Endodermal cell (in vitro differentiated cells): ENCODE measurements around the gene FNBP1. TPM values are rescaled to one million over a fixed set of nuclear protein-coding genes. Genes with fewer than 3 reads are reported as not detected.

Experiments
- DNase-seq: peaks from one replicate; pipeline ENCODE4 v3.0.0-alpha.2; 2017
- H3K27ac ChIP-seq: 2 replicates; pipeline ENCODE4 v1.5.1; 2013; ENCODE audit warnings: mild to moderate bottlenecking, low read depth, low read length, moderate library complexity
- H3K27me3 ChIP-seq: 2 replicates; pipeline ENCODE4 v1.6.1; 2013; ENCODE audit warnings: mild to moderate bottlenecking, low read length, moderate library complexity; ENCODE audit not compliant: insufficient read depth, control insufficient read depth, poor library complexity, severe bottlenecking
- H3K36me3 ChIP-seq: 2 replicates; pipeline ENCODE4 v1.7.0; 2013; ENCODE audit warnings: mild to moderate bottlenecking, low read length, moderate library complexity; ENCODE audit not compliant: control insufficient read depth, insufficient read depth
- H3K4me1 ChIP-seq: one replicate; pipeline ENCODE4 v1.7.0; 2013; ENCODE audit warnings: low read length; ENCODE audit not compliant: control insufficient read depth, insufficient read depth
- H3K4me3 ChIP-seq: 2 replicates; pipeline ENCODE4 v1.5.1; 2013; ENCODE audit warnings: mild to moderate bottlenecking, low read length, moderate library complexity
- H3K9ac ChIP-seq: 2 replicates; pipeline ENCODE4 v1.6.1; 2013; ENCODE audit warnings: mild to moderate bottlenecking, low read length, moderate library complexity; ENCODE audit not compliant: poor library complexity, severe bottlenecking; ENCODE audit errors: extremely low read depth
- H3K9me3 ChIP-seq: 2 replicates; pipeline ENCODE4 v1.6.1; 2013; ENCODE audit warnings: mild to moderate bottlenecking, low read length, moderate library complexity; ENCODE audit not compliant: control insufficient read depth
- H3K27ac Mint-ChIP-seq: 2 replicates; pipeline ENCODE4 v1.8.0; 2020; ENCODE audit warnings: mixed read lengths
- H3K27me3 Mint-ChIP-seq: 2 replicates; pipeline ENCODE4 v1.8.0; 2021; ENCODE audit warnings: mild to moderate bottlenecking, mixed read lengths; ENCODE audit not compliant: insufficient read depth
- H3K36me3 Mint-ChIP-seq: 2 replicates; pipeline ENCODE4 v1.8.0; 2020; ENCODE audit warnings: low read depth, mixed read lengths
- H3K4me1 Mint-ChIP-seq: 2 replicates; pipeline ENCODE4 v1.8.0; 2020; ENCODE audit warnings: mixed read lengths
- H3K4me3 Mint-ChIP-seq: 2 replicates; pipeline ENCODE4 v1.8.0; 2020; ENCODE audit warnings: mild to moderate bottlenecking, moderate library complexity, mixed read lengths
- H3K9me3 Mint-ChIP-seq: 2 replicates; pipeline ENCODE4 v1.8.0; 2020; ENCODE audit warnings: mild to moderate bottlenecking, mixed read lengths
- CTCF ChIP-seq: fragments of 200-600 bp; sonication (generic); conservative IDR thresholded peaks from 2 replicates; pipeline ENCODE4 v1.5.0; 2021; ENCODE audit warnings: antibody characterized with exemption, mild to moderate bottlenecking
- WGBS, 2 experiments: methylation state at CpG; one replicate each; pipeline versions ENCODE4 v1.1.5 to v1.1.7; 2013; ENCODE audit warnings: missing lambda C conversion rate in 2 of 2, mixed read lengths in 1 of 2; ENCODE audit not compliant: insufficient coverage in 1 of 2, insufficient read length in 1 of 2; 5-methylcytosine and 5-hydroxymethylcytosine counted together
- total RNA-seq, 2 donors: library from RNA; stranded (reverse); fragmentation: NEBNext Ultra II Directional in 1 of 2; extraction: Animal tissue kit (Norgen Biotek cat#: 25700) in 1 of 2; gene quantifications; 2 replicates in 1 of 2; 3 replicates in 1 of 2; pipeline ENCODE4 v1.2.1, GENCODE V29; 2021

Gene FNBP1
- total RNA-seq, 2 donors from 2014 or later, result 41.4 to 43.3 TPM

- TF ChIP-seq CTCF, result no peak
- H3K4me3 ChIP-seq, result no peak overlapping the region
- peaks cover 3% of the 10 kb centered on the region for H3K36me3 ChIP-seq
- Mint-ChIP-seq H3K4me1 (peaks cover 14% of the 10 kb centered on the region), H3K4me3 (no peak overlapping the region), H3K27ac (no peak overlapping the region), H3K36me3 (peaks cover 10% of the 10 kb centered on the region), H3K9me3 (peaks cover 1% of the 10 kb centered on the region), H3K27me3 (no peaks in the 10 kb centered on the region)
- H3K27ac ChIP-seq, result no peak overlapping the region
- no peaks in the 10 kb centered on the region for H3K27me3 ChIP-seq
- H3K4me1 ChIP-seq, result no peaks in the 10 kb centered on the region
- WGBS, 2 experiments, result 61 to 74% methylated on average over 3 to 5 of the region's 5 CpGs
- no peaks in the 10 kb centered on the region for H3K9me3 ChIP-seq
- no peak for DNase-seq
- no peak overlapping the region for H3K9ac ChIP-seq
Measured at GRCh38 chr9:129936222-129936621, 106.8 kb downstream of the FNBP1 start.

- Mint-ChIP-seq H3K27ac (no peak overlapping the region), H3K27me3 (no peaks in the 10 kb centered on the region), H3K36me3 (peaks cover 7% of the 10 kb centered on the region), H3K4me1 (peaks cover 14% of the 10 kb centered on the region), H3K4me3 (no peak overlapping the region), H3K9me3 (no peaks in the 10 kb centered on the region)
- Histone ChIP-seq H3K9ac (no peak overlapping the region), H3K9me3 (no peaks in the 10 kb centered on the region), H3K36me3 (peaks cover 3% of the 10 kb centered on the region), H3K4me1 (no peaks in the 10 kb centered on the region), H3K27ac (no peak overlapping the region), H3K4me3 (no peak overlapping the region), H3K27me3 (no peaks in the 10 kb centered on the region)
- no peak for DNase-seq
- TF ChIP-seq CTCF, result no peak
- 92 to 97% methylated on average over 4 to 5 of the region's 5 CpGs for WGBS, 2 experiments
Measured at GRCh38 chr9:129934780-129935179, 108.2 kb downstream of the FNBP1 start.

GRCh38 chr9:129934041-129934591 is 108.9 kb downstream of the FNBP1 start:
- 94 to 95% methylated on average over 4 of the region's 4 CpGs for WGBS, 2 experiments
- H3K9me3 Mint-ChIP-seq, result no peaks in the 10 kb centered on the region

More at GRCh38 chr9:129934041-129934591, 108.9 kb downstream of the FNBP1 start:
- H3K4me3 ChIP-seq, result no peak overlapping the region
- peaks cover 14% of the 10 kb centered on the region for H3K4me1 Mint-ChIP-seq
- no peaks in the 10 kb centered on the region for H3K9me3 ChIP-seq
- H3K36me3 ChIP-seq, result peaks cover 7% of the 10 kb centered on the region
- no peak for DNase-seq
- H3K4me1 ChIP-seq, result no peaks in the 10 kb centered on the region
- no peak for TF ChIP-seq CTCF
- H3K9ac ChIP-seq, result no peak overlapping the region
- H3K4me3 Mint-ChIP-seq, result no peak overlapping the region
- peaks cover 12% of the 10 kb centered on the region for H3K36me3 Mint-ChIP-seq
- no peaks in the 10 kb centered on the region for H3K27me3 ChIP-seq
- H3K27ac Mint-ChIP-seq, result peak overlapping the region; percentile 37
- no peaks in the 10 kb centered on the region for H3K27me3 Mint-ChIP-seq
- no peak overlapping the region for H3K27ac ChIP-seq
